ENCODE data around the gene DENND1C.

The DENND1C gene

GRCh38 chr19:6424195-6424938 is 57.2 kb downstream of the DENND1C start, which contains the start of gene KHSRP:
TSS of gene KHSRP (minus strand) at chr19:6424811. CDS start at chr19:6424701, 110 bp downstream.
- peak; percentile 99 for DNase-seq (ENCODE audit: low spot score)

GRCh38 chr19:6423499-6424194 is 57.9 kb downstream of the DENND1C start:
- peak; percentile 82 for DNase-seq (ENCODE audit: low spot score)

- DNase-seq (ENCODE audit: low spot score): no peak
Measured at GRCh38 chr19:6421075-6422014, 60.2 kb downstream of the DENND1C start.

- no peak for DNase-seq (ENCODE audit: low spot score)
Measured at GRCh38 chr19:6418562-6418932, 63.0 kb downstream of the DENND1C start.

- DNase-seq (ENCODE audit: low spot score): peak; percentile 33
Measured at GRCh38 chr19:6417713-6418561, 63.6 kb downstream of the DENND1C start.
